ENCODE data around the gene TMEM120A. TPM values are rescaled to one million over a fixed set of nuclear protein-coding genes. Genes with fewer than 3 reads are reported as not detected.
A peak's percentile ranks its signal among the peaks of the same experiment; 100 is the strongest.

The TMEM120A gene
- total RNA-seq, 5 donors from 2014 or later (not counting 1 experiment from before 2014, with no cell fraction given), result 15.2 to 38.5 (median 34.4) TPM

GRCh38 chr7:76000566-76000965, 6.2 kb upstream of the TMEM120A start:
- peaks cover 21% of the 10 kb centered on the region for H3K36me3 Mint-ChIP-seq
- peaks cover 0 to 5% of the 10 kb centered on the region in 2 experiments for H3K4me1 ChIP-seq (ENCODE audit: control insufficient read depth in 1 of 2, extremely low read depth in 1 of 2, insufficient read depth in 2 of 2, low read length in 2 of 2)
- H3K4me3 Mint-ChIP-seq, result no peak overlapping the region
- ATAC-seq (replicated peaks in 1 of 4) (no peak), DNase-seq (no peak)
- no peaks in the 10 kb centered on the region for H3K9me3 ChIP-seq
- no peaks in the 10 kb centered on the region for H3K27me3 Mint-ChIP-seq
- no peak overlapping the region for H3K4me3 ChIP-seq (ENCODE audit: control insufficient read depth in 1 of 2, extremely low read depth in 1 of 2, low read length in 1 of 2)
- H3K27ac ChIP-seq (ENCODE audit: low read length), result no peak overlapping the region
- H3K9me3 Mint-ChIP-seq, result no peaks in the 10 kb centered on the region
- no peak overlapping the region for H3K27ac Mint-ChIP-seq
- ChIA-PET POLR2A (no interaction called here), CTCF (no interaction called here)
- H3K4me1 Mint-ChIP-seq, result peaks cover 16 to 23% (median 22%) of the 10 kb centered on the region in 3 donors
- H3K36me3 ChIP-seq (ENCODE audit: control insufficient read depth in 2 of 2, extremely low read depth in 1 of 2, insufficient read depth in 1 of 2, low read length in 1 of 2), result peaks cover 10 to 13% of the 10 kb centered on the region in 2 donors
- WGBS (ENCODE audit: insufficient coverage), result 97% methylated on average over 11 of the region's 11 CpGs
- H3K27me3 ChIP-seq (replicated peaks in 1 of 2; ENCODE audit: control insufficient read depth in 2 of 2, extremely low read depth in 1 of 2, insufficient read depth in 2 of 2, low read length in 1 of 2), result no peaks in the 10 kb centered on the region

GRCh38 chr7:75998038-75998437, 3.6 kb upstream of the TMEM120A start:
- POLR2A ChIA-PET, result no interaction called here
- Histone ChIP-seq H3K4me1 (ENCODE audit: control insufficient read depth in 1 of 2, extremely low read depth in 1 of 2, insufficient read depth in 2 of 2, low read length in 2 of 2) (peaks cover 2 to 26% of the 10 kb centered on the region in 2 experiments), H3K27ac (ENCODE audit: low read length) (no peak overlapping the region), H3K9me3 (no peaks in the 10 kb centered on the region), H3K36me3 (ENCODE audit: control insufficient read depth in 2 of 2, extremely low read depth in 1 of 2, insufficient read depth in 1 of 2, low read length in 1 of 2) (peaks cover 7 to 8% of the 10 kb centered on the region in 2 donors), H3K27me3 (replicated peaks in 1 of 2; ENCODE audit: control insufficient read depth in 2 of 2, extremely low read depth in 1 of 2, insufficient read depth in 2 of 2, low read length in 1 of 2) (no peaks in the 10 kb centered on the region), H3K4me3 (ENCODE audit: control insufficient read depth in 1 of 2, extremely low read depth in 1 of 2, low read length in 1 of 2) (no peak overlapping the region)
- ATAC-seq (replicated peaks in 1 of 4) (no peak), DNase-seq (no peak)
- H3K4me3 Mint-ChIP-seq, result no peak overlapping the region
- no peak overlapping the region for H3K27ac Mint-ChIP-seq
- no peaks in the 10 kb centered on the region for H3K27me3 Mint-ChIP-seq
- 100% methylated on average over 1 of the region's 1 CpG for WGBS (ENCODE audit: insufficient coverage)
- CTCF ChIA-PET, result interaction anchor here (1.4 to 1.6 kb wide), 2 partner anchors 22 kb away, joined by 4 to 5 read pairs; no protein-coding TSS in a partner anchor
- no peaks in the 10 kb centered on the region for H3K9me3 Mint-ChIP-seq
- H3K36me3 Mint-ChIP-seq, result peaks cover 10% of the 10 kb centered on the region
- peaks cover 23 to 32% (median 30%) of the 10 kb centered on the region in 3 donors for H3K4me1 Mint-ChIP-seq

- peaks cover 28 to 34% (median 33%) of the 10 kb centered on the region in 3 donors for H3K4me1 Mint-ChIP-seq
- Histone ChIP-seq H3K36me3 (ENCODE audit: control insufficient read depth in 2 of 2, extremely low read depth in 1 of 2, insufficient read depth in 1 of 2, low read length in 1 of 2) (peaks cover 3 to 8% of the 10 kb centered on the region in 2 donors), H3K4me1 (ENCODE audit: control insufficient read depth in 1 of 2, extremely low read depth in 1 of 2, insufficient read depth in 2 of 2, low read length in 2 of 2) (peaks cover 2 to 28% of the 10 kb centered on the region in 2 experiments), H3K27me3 (replicated peaks in 1 of 2; ENCODE audit: control insufficient read depth in 2 of 2, extremely low read depth in 1 of 2, insufficient read depth in 2 of 2, low read length in 1 of 2) (no peaks in the 10 kb centered on the region), H3K27ac (ENCODE audit: low read length) (no peak overlapping the region), H3K4me3 (ENCODE audit: control insufficient read depth in 1 of 2, extremely low read depth in 1 of 2, low read length in 1 of 2) (no peak overlapping the region), H3K9me3 (no peaks in the 10 kb centered on the region)
- ATAC-seq (replicated peaks in 1 of 4) (no peak), DNase-seq (no peak)
- peak overlapping the region in 1 of 3 donors; percentile 10 for H3K4me3 Mint-ChIP-seq
- H3K27me3 Mint-ChIP-seq, result no peaks in the 10 kb centered on the region
- CTCF ChIA-PET, result interaction anchor here (1.4 to 1.6 kb wide), 2 partner anchors 23 to 24 kb away, joined by 4 to 5 read pairs; no protein-coding TSS in a partner anchor
- H3K27ac Mint-ChIP-seq, result no peak overlapping the region
- POLR2A ChIA-PET, result no interaction called here
- no peaks in the 10 kb centered on the region for H3K9me3 Mint-ChIP-seq
- peaks cover 8% of the 10 kb centered on the region for H3K36me3 Mint-ChIP-seq
- 80% methylated on average over 3 of the region's 4 CpGs for WGBS (ENCODE audit: insufficient coverage)
Observed at GRCh38 chr7:75996476-75996875, 2.1 kb upstream of the TMEM120A start.

- CTCF ChIA-PET, result no interaction called here
- Mint-ChIP-seq H3K27ac (no peak overlapping the region), H3K9me3 (no peaks in the 10 kb centered on the region), H3K36me3 (peaks cover 8% of the 10 kb centered on the region), H3K4me1 (peaks cover 28 to 36% (median 33%) of the 10 kb centered on the region in 3 donors), H3K27me3 (no peaks in the 10 kb centered on the region), H3K4me3 (peak overlapping the region; percentile 6 to 76 (median 21))
- peaks cover 2 to 28% of the 10 kb centered on the region in 2 experiments for H3K4me1 ChIP-seq (ENCODE audit: control insufficient read depth in 1 of 2, extremely low read depth in 1 of 2, insufficient read depth in 2 of 2, low read length in 2 of 2)
- no peaks in the 10 kb centered on the region for H3K27me3 ChIP-seq (replicated peaks in 1 of 2; ENCODE audit: control insufficient read depth in 2 of 2, extremely low read depth in 1 of 2, insufficient read depth in 2 of 2, low read length in 1 of 2)
- DNase-seq (no peak), ATAC-seq (replicated peaks in 1 of 4) (no peak)
- POLR2A ChIA-PET, result no interaction called here
- H3K9me3 ChIP-seq, result no peaks in the 10 kb centered on the region
- WGBS (ENCODE audit: insufficient coverage), result 96% methylated on average over 5 of the region's 5 CpGs
- H3K36me3 ChIP-seq (ENCODE audit: control insufficient read depth in 2 of 2, extremely low read depth in 1 of 2, insufficient read depth in 1 of 2, low read length in 1 of 2), result peaks cover 3 to 6% of the 10 kb centered on the region in 2 donors
- no peak overlapping the region for H3K4me3 ChIP-seq (ENCODE audit: control insufficient read depth in 1 of 2, extremely low read depth in 1 of 2, low read length in 1 of 2)
- no peak overlapping the region for H3K27ac ChIP-seq (ENCODE audit: low read length)
Observed at GRCh38 chr7:75995996-75996395, 1.6 kb upstream of the TMEM120A start.

GRCh38 chr7:75995052-75995471, 667 bp upstream of the TMEM120A start:
- no peaks in the 10 kb centered on the region for H3K9me3 ChIP-seq
- H3K4me3 Mint-ChIP-seq, result peak overlapping the region; percentile 67 to 76 (median 74)
- no peak for DNase-seq
- POLR2A ChIA-PET, result no interaction called here
- peaks cover 28 to 43% (median 39%) of the 10 kb centered on the region in 3 donors for H3K4me1 Mint-ChIP-seq
- no peak overlapping the region for H3K27ac Mint-ChIP-seq
- H3K36me3 Mint-ChIP-seq, result peaks cover 8% of the 10 kb centered on the region
- no peak for ATAC-seq (replicated peaks in 1 of 4)
- CTCF ChIA-PET, result no interaction called here
- peak overlapping the region; percentile 51 to 97 for H3K4me3 ChIP-seq (ENCODE audit: control insufficient read depth in 1 of 2, extremely low read depth in 1 of 2, low read length in 1 of 2)
- no peaks in the 10 kb centered on the region for H3K27me3 Mint-ChIP-seq
- no peaks in the 10 kb centered on the region for H3K27me3 ChIP-seq (replicated peaks in 1 of 2; ENCODE audit: control insufficient read depth in 2 of 2, extremely low read depth in 1 of 2, insufficient read depth in 2 of 2, low read length in 1 of 2)
- WGBS (ENCODE audit: insufficient coverage), result 100% methylated on average over 2 of the region's 11 CpGs
- H3K4me1 ChIP-seq (ENCODE audit: control insufficient read depth in 1 of 2, extremely low read depth in 1 of 2, insufficient read depth in 2 of 2, low read length in 2 of 2), result peaks cover 2 to 29% of the 10 kb centered on the region in 2 experiments
- no peak overlapping the region for H3K27ac ChIP-seq (ENCODE audit: low read length)
- H3K9me3 Mint-ChIP-seq, result no peaks in the 10 kb centered on the region
- no peaks in the 10 kb centered on the region for H3K36me3 ChIP-seq (ENCODE audit: control insufficient read depth in 2 of 2, extremely low read depth in 1 of 2, insufficient read depth in 1 of 2, low read length in 1 of 2)

GRCh38 chr7:75993689-75994387, 557 bp downstream of the TMEM120A start:
- Mint-ChIP-seq H3K27ac (peak overlapping the region in 1 of 2 donors; percentile 19), H3K9me3 (no peaks in the 10 kb centered on the region), H3K27me3 (no peaks in the 10 kb centered on the region), H3K36me3 (peaks cover 8% of the 10 kb centered on the region), H3K4me3 (peak overlapping the region; percentile 67 to 78 (median 76)), H3K4me1 (peaks cover 30 to 50% (median 46%) of the 10 kb centered on the region in 3 donors)
- Histone ChIP-seq H3K4me1 (ENCODE audit: control insufficient read depth in 1 of 2, extremely low read depth in 1 of 2, insufficient read depth in 2 of 2, low read length in 2 of 2) (peaks cover 2 to 40% of the 10 kb centered on the region in 2 experiments), H3K4me3 (ENCODE audit: control insufficient read depth in 1 of 2, extremely low read depth in 1 of 2, low read length in 1 of 2) (peak overlapping the region; percentile 84 to 97), H3K27me3 (replicated peaks in 1 of 2; ENCODE audit: control insufficient read depth in 2 of 2, extremely low read depth in 1 of 2, insufficient read depth in 2 of 2, low read length in 1 of 2) (no peaks in the 10 kb centered on the region), H3K36me3 (ENCODE audit: control insufficient read depth in 2 of 2, extremely low read depth in 1 of 2, insufficient read depth in 1 of 2, low read length in 1 of 2) (no peaks in the 10 kb centered on the region), H3K9me3 (no peaks in the 10 kb centered on the region), H3K27ac (ENCODE audit: low read length) (no peak overlapping the region)
- ATAC-seq (replicated peaks in 1 of 4) (peak in 3 of 4 experiments; percentile 5 to 28 (median 11)), DNase-seq (peak in 6 of 35 experiments; percentile 5 to 33 (median 14))
- CTCF ChIA-PET, result no interaction called here
- POLR2A ChIA-PET, result interaction anchor here (0.5 to 0.6 kb wide), 5 partner anchors 25 to 356 kb away, joined by 3 to 11 read pairs (median 3); no protein-coding TSS in a partner anchor
- WGBS (ENCODE audit: insufficient coverage), result 10% methylated on average over 34 of the region's 40 CpGs
